Testis (tissue), 2 donors: ENCODE measurements around the gene IGSF1.

ENCODE experiments used
- POLR2A ChIP-seq: fragments of 450-650 bp; IDR thresholded peaks from one replicate; pipeline ENCODE4 v1.6.1; 2017; ENCODE audit warnings: antibody characterized with exemption, mild to moderate bottlenecking, moderate library complexity
- TF ChIP-seq, protein P1 (sequence below), 3 experiments: fragments of 450-650 bp in 2 of 3; fragments of 200-600 bp in 1 of 3; sonication (generic) in 1 of 3; IDR thresholded peaks; one replicate each; pipeline ENCODE4 v1.5.1; 2016 to 2019; ENCODE audit warnings: antibody characterized with exemption in 3 of 3, mild to moderate bottlenecking in 2 of 3, moderate library complexity in 1 of 3

DNA sequence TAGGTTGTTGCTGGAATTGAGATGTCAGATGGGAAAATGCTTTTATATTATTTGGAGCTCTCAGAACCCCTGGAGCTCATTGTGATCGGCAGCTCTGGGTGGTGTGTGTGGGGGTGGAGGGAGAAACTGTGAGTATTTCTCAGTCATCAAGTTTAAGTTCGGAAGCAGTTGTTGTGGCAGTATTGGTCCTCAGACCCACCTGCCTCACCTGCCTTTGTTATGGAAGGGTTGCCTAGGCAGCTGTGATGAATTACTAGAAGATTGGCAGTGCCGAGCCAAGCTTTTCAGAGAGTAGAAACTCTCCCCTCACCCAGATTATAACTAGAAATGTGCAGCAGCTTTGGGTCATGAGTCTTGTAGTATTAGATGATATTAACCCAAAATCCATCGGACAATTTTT lies 9.5 kb downstream of the IGSF1 start:
- TF ChIP-seq, protein P1, sequence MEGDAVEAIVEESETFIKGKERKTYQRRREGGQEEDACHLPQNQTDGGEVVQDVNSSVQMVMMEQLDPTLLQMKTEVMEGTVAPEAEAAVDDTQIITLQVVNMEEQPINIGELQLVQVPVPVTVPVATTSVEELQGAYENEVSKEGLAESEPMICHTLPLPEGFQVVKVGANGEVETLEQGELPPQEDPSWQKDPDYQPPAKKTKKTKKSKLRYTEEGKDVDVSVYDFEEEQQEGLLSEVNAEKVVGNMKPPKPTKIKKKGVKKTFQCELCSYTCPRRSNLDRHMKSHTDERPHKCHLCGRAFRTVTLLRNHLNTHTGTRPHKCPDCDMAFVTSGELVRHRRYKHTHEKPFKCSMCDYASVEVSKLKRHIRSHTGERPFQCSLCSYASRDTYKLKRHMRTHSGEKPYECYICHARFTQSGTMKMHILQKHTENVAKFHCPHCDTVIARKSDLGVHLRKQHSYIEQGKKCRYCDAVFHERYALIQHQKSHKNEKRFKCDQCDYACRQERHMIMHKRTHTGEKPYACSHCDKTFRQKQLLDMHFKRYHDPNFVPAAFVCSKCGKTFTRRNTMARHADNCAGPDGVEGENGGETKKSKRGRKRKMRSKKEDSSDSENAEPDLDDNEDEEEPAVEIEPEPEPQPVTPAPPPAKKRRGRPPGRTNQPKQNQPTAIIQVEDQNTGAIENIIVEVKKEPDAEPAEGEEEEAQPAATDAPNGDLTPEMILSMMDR (IDR thresholded peaks at IDR 0.05) = no peak
- no peak for TF ChIP-seq POLR2A
